Sciatic nerve (tissue), 2 donors: ENCODE measurements around the gene RGS3. TPM values are rescaled to one million over a fixed set of nuclear protein-coding genes. Genes with fewer than 3 reads are reported as not detected.
"Not testable (repeated sequence)": the region's sequence is repeated elsewhere in the genome, so short reads cannot be mapped to it uniquely, and the experiment has no call there.

Source experiments
- ATAC-seq: fragments of 200-7000 bp; cut with Tn5 transposase; one replicate; pipeline ENCODE4 v1.9.1; 2020; ENCODE audit warnings: mild to moderate bottlenecking, moderate library complexity
- DNase-seq: peaks from one replicate; pipeline ENCODE4 v3.0.0-alpha.2; 2020; ENCODE audit warnings: low spot score
- intact Hi-C: fragments of 100-400 bp; cut with DNase I; formaldehyde crosslinking; loops from one replicate; pipeline ENCODE4 v1.14.2; 2022
- total RNA-seq: library from RNA; stranded (reverse); fragmentation: NEBNext Ultra II Directional; extraction: Animal tissue kit (Norgen Biotek cat#: 25700); gene quantifications from one replicate; pipeline ENCODE4 v1.2.1, GENCODE V29; 2021
- donor health status: DM: no; HTN: no; CAD: no.
- donor health status: DM: no; HTN: no; CAD: no.

RGS3 gene
- total RNA-seq, 1 donor from 2014 or later, result 43.1 TPM

GRCh38 chr9:113482991-113483675, 19.6 kb downstream of the RGS3 start:
- intact Hi-C loops, result no loop called here
- peak; percentile 34 for DNase-seq
- ATAC-seq, result no peak

- DNase-seq, result peak; percentile 28
- intact Hi-C loops, result no loop called here
- no peak for ATAC-seq
These were observed 20.2 kb downstream of the RGS3 start for GRCh38 chr9:113483676-113484257.

- no peak for ATAC-seq
- peak; percentile 58 for DNase-seq
- intact Hi-C loops, result no loop called here
These were observed 20.8 kb downstream of the RGS3 start for GRCh38 chr9:113484258-113484730.

- DNase-seq, result peak; percentile 21
- ATAC-seq, result no peak
- intact Hi-C loops, result no loop called here
These were observed 22.2 kb downstream of the RGS3 start for GRCh38 chr9:113485761-113486115.

GRCh38 chr9:113486327-113486726, 22.8 kb downstream of the RGS3 start:
- no peak for ATAC-seq
- intact Hi-C loops, result no loop called here
- DNase-seq, result peak; percentile 36

GRCh38 chr9:113488071-113488470, 24.5 kb downstream of the RGS3 start:
- no peak for ATAC-seq
- peak; percentile 39 for DNase-seq
- intact Hi-C loops, result no loop called here

GRCh38 chr9:113488490-113488889, 25.0 kb downstream of the RGS3 start:
- peak; percentile 23 for ATAC-seq

GRCh38 chr9:113491147-113491546, 27.6 kb downstream of the RGS3 start:
- ATAC-seq, intact Hi-C loops, DNase-seq: not testable (repeated sequence)

More at GRCh38 chr9:113488490-113488889, 25.0 kb downstream of the RGS3 start:
- intact Hi-C loops, result no loop called here
- peak; percentile 41 for DNase-seq

GRCh38 chr9:113492343-113493202, 29.0 kb downstream of the RGS3 start:
- intact Hi-C loops, result no loop called here
- DNase-seq, result no peak
- ATAC-seq, result no peak

- intact Hi-C loops, result no loop called here
- ATAC-seq (no peak), DNase-seq (no peak)
These were observed 29.6 kb downstream of the RGS3 start for GRCh38 chr9:113493203-113493520.

GRCh38 chr9:113495526-113495925, 32.0 kb downstream of the RGS3 start:
- ATAC-seq (no peak), DNase-seq (no peak)
- intact Hi-C loops, result no loop called here

- DNase-seq (no peak), ATAC-seq (no peak)
- intact Hi-C loops, result no loop called here
These were observed 33.5 kb downstream of the RGS3 start for GRCh38 chr9:113497051-113497450.

GRCh38 chr9:113499153-113499875, 35.8 kb downstream of the RGS3 start:
- ATAC-seq (no peak), DNase-seq (no peak)
- intact Hi-C loops, result no loop called here

GRCh38 chr9:113499876-113500497, 36.5 kb downstream of the RGS3 start:
- DNase-seq (no peak), ATAC-seq (no peak)
- intact Hi-C loops, result no loop called here

- ATAC-seq (peak; percentile 21), DNase-seq (no peak)
- intact Hi-C loops, result no loop called here
These were observed 37.7 kb downstream of the RGS3 start for GRCh38 chr9:113501129-113501686.

- intact Hi-C loops, result no loop called here
- ATAC-seq (no peak), DNase-seq (no peak)
These were observed 38.3 kb downstream of the RGS3 start for GRCh38 chr9:113501852-113502251.

- no peak for ATAC-seq
- intact Hi-C loops, result no loop called here
- no peak for DNase-seq
These were observed 39.0 kb downstream of the RGS3 start for GRCh38 chr9:113502427-113503034.

GRCh38 chr9:113503131-113503541, 39.6 kb downstream of the RGS3 start:
- no peak for DNase-seq
- ATAC-seq, result no peak
- intact Hi-C loops, result no loop called here
